T-cell (primary cell): ENCODE measurements around the gene CYTH1. TPM values are rescaled to one million over a fixed set of nuclear protein-coding genes. Genes with fewer than 3 reads are reported as not detected.

Experiments
- ATAC-seq, 4 experiments: fragments of 200-7000 bp in 3 of 4; fragments of 150-1000 bp in 1 of 4; cut with Tn5 transposase; replicated peaks in 1 of 4; 1 replicate in 3 of 4; 2 replicates in 1 of 4; pipeline ENCODE4 v1.10.0; 2021; ENCODE audit warnings: moderate library complexity in 3 of 4, mild to moderate bottlenecking in 2 of 4, moderate number of reproducible peaks in 1 of 4
- CTCF ChIA-PET, 2 donors: fragments of 300-600 bp; sonication (Branson Sonifier 250); formaldehyde crosslinking; loops; one replicate each; lab custom pipeline; 2022; ENCODE audit warnings: antibody characterized with exemption in 2 of 2; lab: Charles Lee
- POLR2A ChIA-PET, 2 donors: fragments of 300-600 bp; sonication (Branson Sonifier 250); formaldehyde crosslinking; loops; one replicate each; lab custom pipeline; 2022; ENCODE audit warnings: antibody characterized with exemption in 2 of 2; lab: Charles Lee
- DNase-seq, 35 experiments: peaks; one replicate each; pipeline versions ENCODE4 v3.0.0 to v3.0.0-alpha.2; 2013 to 2023
- H3K27ac ChIP-seq: one replicate; pipeline ENCODE4 v1.5.1; 2013; ENCODE audit warnings: low read length
- H3K27me3 ChIP-seq, 2 experiments: replicated peaks in 1 of 2; 1 replicate in 1 of 2; 2 replicates in 1 of 2; pipeline versions ENCODE4 v1.6.1 to v1.7.0; 2013; ENCODE audit warnings: low read length in 1 of 2, mixed read lengths in 1 of 2; ENCODE audit not compliant: control insufficient read depth in 2 of 2, insufficient read depth in 2 of 2; ENCODE audit errors: extremely low read depth in 1 of 2
- H3K36me3 ChIP-seq, 2 donors: 1 replicate in 1 of 2; 2 replicates in 1 of 2; pipeline versions ENCODE4 v1.6.1 to v1.7.0; 2013; ENCODE audit warnings: low read length in 1 of 2; ENCODE audit not compliant: control insufficient read depth in 2 of 2, insufficient read depth in 1 of 2; ENCODE audit errors: extremely low read depth in 1 of 2
- H3K4me1 ChIP-seq, 2 experiments: 1 replicate in 1 of 2; 2 replicates in 1 of 2; pipeline versions ENCODE4 v1.6.1 to v1.7.0; 2013; ENCODE audit warnings: low read length in 2 of 2, mixed read lengths in 1 of 2; ENCODE audit not compliant: insufficient read depth in 2 of 2, control insufficient read depth in 1 of 2; ENCODE audit errors: extremely low read depth in 1 of 2
- H3K4me3 ChIP-seq, 2 donors: 1 replicate in 1 of 2; 2 replicates in 1 of 2; pipeline versions ENCODE4 v1.5.1 to v1.7.0; 2013; ENCODE audit warnings: mild to moderate bottlenecking in 2 of 2, low read length in 1 of 2, moderate library complexity in 1 of 2; ENCODE audit not compliant: control insufficient read depth in 1 of 2; ENCODE audit errors: extremely low read depth in 1 of 2
- H3K9me3 ChIP-seq: 2 replicates; pipeline ENCODE4 v1.7.0; 2013
- H3K27ac Mint-ChIP-seq, 2 donors: one replicate each; pipeline ENCODE4 v1.8.0; 2020 to 2021; ENCODE audit warnings: mild to moderate bottlenecking in 2 of 2, mixed read lengths in 2 of 2
- H3K27me3 Mint-ChIP-seq, 2 donors: one replicate each; pipeline ENCODE4 v1.8.0; 2021 to 2022; ENCODE audit warnings: mixed read lengths in 2 of 2
- H3K36me3 Mint-ChIP-seq: one replicate; pipeline ENCODE4 v1.8.0; 2021; ENCODE audit warnings: mixed read lengths
- H3K4me1 Mint-ChIP-seq, 3 donors: one replicate each; pipeline ENCODE4 v1.8.0; 2020 to 2022; ENCODE audit warnings: mixed read lengths in 3 of 3, mild to moderate bottlenecking in 1 of 3
- H3K4me3 Mint-ChIP-seq, 3 donors: one replicate each; pipeline ENCODE4 v1.8.0; 2020 to 2022; ENCODE audit warnings: mild to moderate bottlenecking in 3 of 3, mixed read lengths in 3 of 3, moderate library complexity in 3 of 3
- H3K9me3 Mint-ChIP-seq, 3 donors: one replicate each; pipeline ENCODE4 v1.8.0; 2020 to 2022; ENCODE audit warnings: mixed read lengths in 3 of 3
- WGBS: methylation state at CpG from one replicate; pipeline ENCODE4 v1.1.5; 2013; ENCODE audit warnings: missing lambda C conversion rate; ENCODE audit not compliant: insufficient coverage; 5-methylcytosine and 5-hydroxymethylcytosine counted together
- total RNA-seq, 35 experiments: library from RNA in 6 of 35; stranded (reverse) in 6 of 35; fragments of 120-200 nt in 1 of 35; gene quantifications; one replicate each; pipeline versions ENCODE4 v1.2.1 to v1.2.4 and lab custom pipeline; 2013 to 2026

Gene CYTH1
- total RNA-seq, 5 donors from 2014 or later (not counting 1 experiment from before 2014, with no cell fraction given), result 357 to 509 (median 372) TPM

GRCh38 chr17:78709119-78709681 lies 72.9 kb downstream of the CYTH1 start:
- H3K27ac ChIP-seq, result peak overlapping the region; percentile 51
- H3K4me1 Mint-ChIP-seq, result peaks cover 65 to 72% (median 70%) of the 10 kb centered on the region in 3 donors
- no peaks in the 10 kb centered on the region for H3K9me3 Mint-ChIP-seq
- peak in 2 of 35 experiments; percentile 20 to 37 for DNase-seq
- H3K27me3 ChIP-seq, result no peaks in the 10 kb centered on the region
- no peak overlapping the region for H3K4me3 ChIP-seq
- peaks cover 28% of the 10 kb centered on the region for H3K36me3 Mint-ChIP-seq
- peak overlapping the region; percentile 81 to 91 for H3K27ac Mint-ChIP-seq
- POLR2A ChIA-PET, result interaction anchor here in 1 of 2 donors (0.5 kb wide), 1 partner anchor 21 kb away, joined by 5 read pairs; no protein-coding TSS in a partner anchor
- H3K4me3 Mint-ChIP-seq, result peak overlapping the region; percentile 49 to 54 (median 50)
- no peaks in the 10 kb centered on the region for H3K27me3 Mint-ChIP-seq
- CTCF ChIA-PET, result interaction anchor here (0.5 to 2.0 kb wide), 6 partner anchors 14 to 92 kb away, joined by 3 to 9 read pairs (median 3); no protein-coding TSS in a partner anchor
- H3K9me3 ChIP-seq, result no peaks in the 10 kb centered on the region
- 42% methylated on average over 3 of the region's 10 CpGs for WGBS
- peaks cover 14 to 56% of the 10 kb centered on the region in 2 donors for H3K36me3 ChIP-seq
- H3K4me1 ChIP-seq, result peaks cover 24 to 49% of the 10 kb centered on the region in 2 experiments
- peak; percentile 46 to 65 (median 54) for ATAC-seq

GRCh38 chr17:78708510-78708973 lies 73.5 kb downstream of the CYTH1 start:
- ChIA-PET CTCF (interaction anchor here (0.6 to 1.4 kb wide), 6 partner anchors 9 to 1298 kb away, joined by 3 read pairs; no protein-coding TSS in a partner anchor), POLR2A (interaction anchor here in 1 of 2 donors (0.5 to 0.9 kb wide), 2 partner anchors 22 to 352 kb away, joined by 3 to 5 read pairs; no protein-coding TSS in a partner anchor)
- no CpG with 5 or more reads among the region's 6 CpGs for WGBS
- no peaks in the 10 kb centered on the region for H3K27me3 ChIP-seq
- Mint-ChIP-seq H3K36me3 (peaks cover 34% of the 10 kb centered on the region), H3K4me1 (peaks cover 63 to 68% (median 67%) of the 10 kb centered on the region in 3 donors), H3K9me3 (no peaks in the 10 kb centered on the region), H3K27ac (peak overlapping the region; percentile 81 to 91), H3K4me3 (peak overlapping the region in 2 of 3 donors; percentile 19 to 54), H3K27me3 (no peaks in the 10 kb centered on the region)
- peak overlapping the region; percentile 51 for H3K27ac ChIP-seq
- ATAC-seq (peak; percentile 73 to 83 (median 80)), DNase-seq (peak; percentile 27 to 76 (median 53))
- no peaks in the 10 kb centered on the region for H3K9me3 ChIP-seq
- no peak overlapping the region for H3K4me3 ChIP-seq
- H3K36me3 ChIP-seq, result peaks cover 14 to 62% of the 10 kb centered on the region in 2 donors
- peaks cover 24 to 45% of the 10 kb centered on the region in 2 experiments for H3K4me1 ChIP-seq

GRCh38 chr17:78707923-78708322 lies 74.2 kb downstream of the CYTH1 start:
- Mint-ChIP-seq H3K4me3 (peak overlapping the region in 1 of 3 donors; percentile 54), H3K27ac (peak overlapping the region in 1 of 2 donors; percentile 91), H3K27me3 (no peaks in the 10 kb centered on the region), H3K9me3 (no peaks in the 10 kb centered on the region), H3K36me3 (peaks cover 37% of the 10 kb centered on the region), H3K4me1 (peaks cover 59 to 64% (median 63%) of the 10 kb centered on the region in 3 donors)
- CTCF ChIA-PET, result interaction anchor here in 1 of 2 donors (0.7 to 1.4 kb wide), 7 partner anchors 9 to 97 kb away, joined by 3 read pairs; no protein-coding TSS in a partner anchor
- no peaks in the 10 kb centered on the region for H3K27me3 ChIP-seq
- 94% methylated on average over 6 of the region's 7 CpGs for WGBS
- H3K27ac ChIP-seq, result peak overlapping the region; percentile 51
- H3K9me3 ChIP-seq, result no peaks in the 10 kb centered on the region
- DNase-seq, result no peak
- H3K4me1 ChIP-seq, result peaks cover 21 to 45% of the 10 kb centered on the region in 2 experiments
- no peak overlapping the region for H3K4me3 ChIP-seq
- POLR2A ChIA-PET, result interaction anchor here in 1 of 2 donors (0.7 to 0.9 kb wide), 2 partner anchors 109 to 352 kb away, joined by 3 read pairs; no protein-coding TSS in a partner anchor
- no peak for ATAC-seq
- peaks cover 14 to 68% of the 10 kb centered on the region in 2 donors for H3K36me3 ChIP-seq

- POLR2A ChIA-PET, result interaction anchor here (0.5 to 0.7 kb wide), 8 partner anchors 10 to 1436 kb away, joined by 3 to 8 read pairs (median 3); no protein-coding TSS in a partner anchor
- Mint-ChIP-seq H3K4me3 (no peak overlapping the region), H3K36me3 (peaks cover 42% of the 10 kb centered on the region), H3K27ac (peak overlapping the region in 1 of 2 donors; percentile 46), H3K27me3 (no peaks in the 10 kb centered on the region), H3K4me1 (peaks cover 52 to 56% (median 54%) of the 10 kb centered on the region in 3 donors), H3K9me3 (no peaks in the 10 kb centered on the region)
- H3K4me3 ChIP-seq, result no peak overlapping the region
- ATAC-seq, result no peak
- DNase-seq, result no peak
- CTCF ChIA-PET, result interaction anchor here (0.7 to 1.2 kb wide), 6 partner anchors 9 to 99 kb away, joined by 3 to 5 read pairs (median 3); no protein-coding TSS in a partner anchor
- peaks cover 16 to 36% of the 10 kb centered on the region in 2 experiments for H3K4me1 ChIP-seq
- no peaks in the 10 kb centered on the region for H3K27me3 ChIP-seq
- H3K9me3 ChIP-seq, result no peaks in the 10 kb centered on the region
- H3K36me3 ChIP-seq, result peaks cover 16 to 76% of the 10 kb centered on the region in 2 donors
- no peak overlapping the region for H3K27ac ChIP-seq
- no CpG with 5 or more reads among the region's 7 CpGs for WGBS
Measured at GRCh38 chr17:78707016-78707415, 75.1 kb downstream of the CYTH1 start.

GRCh38 chr17:78706271-78706915 lies 75.7 kb downstream of the CYTH1 start:
- Histone ChIP-seq H3K9me3 (no peaks in the 10 kb centered on the region), H3K4me3 (no peak overlapping the region), H3K4me1 (peaks cover 15 to 30% of the 10 kb centered on the region in 2 experiments), H3K36me3 (peaks cover 22 to 82% of the 10 kb centered on the region in 2 donors), H3K27me3 (no peaks in the 10 kb centered on the region), H3K27ac (no peak overlapping the region)
- H3K4me1 Mint-ChIP-seq, result peaks cover 48 to 50% (median 48%) of the 10 kb centered on the region in 3 donors
- H3K9me3 Mint-ChIP-seq, result no peaks in the 10 kb centered on the region
- 93% methylated on average over 4 of the region's 10 CpGs for whole genome bisulfite sequencing
- no peak for DNase-seq
- ChIA-PET CTCF (interaction anchor here (0.5 to 1.0 kb wide), 4 partner anchors 9 to 40 kb away, joined by 3 to 5 read pairs (median 4); no protein-coding TSS in a partner anchor), POLR2A (interaction anchor here (0.6 to 0.7 kb wide), 3 partner anchors 19 to 1436 kb away, joined by 3 to 8 read pairs (median 3); no protein-coding TSS in a partner anchor)
- H3K36me3 Mint-ChIP-seq, result peaks cover 49% of the 10 kb centered on the region
- H3K27me3 Mint-ChIP-seq, result no peaks in the 10 kb centered on the region
- H3K27ac Mint-ChIP-seq, result peak overlapping the region in 1 of 2 donors; percentile 6
- no peak for ATAC-seq
- no peak overlapping the region for H3K4me3 Mint-ChIP-seq
